PC-9 (cell line): Measurements from ENCODE around the gene PACSIN1.

ENCODE experiments used
- CTCF ChIP-seq: fragments of 200-600 bp; sonication (generic); conservative IDR thresholded peaks from 2 replicates; pipeline ENCODE4 v1.6.1; 2017; ENCODE audit warnings: mixed run types, antibody characterized with exemption, mild to moderate bottlenecking, moderate library complexity
- EZH2 ChIP-seq: fragments of 200-600 bp; sonication (generic); IDR thresholded peaks from 2 replicates; pipeline ENCODE4 v1.8.0; 2017; ENCODE audit warnings: antibody characterized with exemption, low read depth

GRCh38 chr6:34551720-34552119 lies 85.8 kb downstream of the PACSIN1 start:
- TF ChIP-seq EZH2 (no peak), CTCF (no peak)
